Body of pancreas (tissue), 4 donors: ENCODE results near the gene MUC15. TPM values are rescaled to one million over a fixed set of nuclear protein-coding genes. Genes with fewer than 3 reads are reported as not detected.

Source experiments
- ATAC-seq: fragments of 150-250 bp; one replicate; pipeline ENCODE4 v1.9.1; 2016
- DNase-seq, 4 donors: peaks; one replicate each; pipeline ENCODE4 v3.0.0-alpha.2; 2019
- H3K27ac ChIP-seq, 4 donors: fragments of 200-600 bp; sonication (generic); 1 replicate in 3 of 4; 2 replicates in 1 of 4; pipeline versions ENCODE4 v1.5.1 to v1.6.1; 2016 to 2019; ENCODE audit warnings: mild to moderate bottlenecking in 1 of 4, mixed read lengths in 1 of 4, moderate library complexity in 1 of 4
- H3K27me3 ChIP-seq, 2 donors: fragments of 200-600 bp; sonication (generic); one replicate each; pipeline ENCODE4 v1.6.0; 2016; ENCODE audit warnings: mild to moderate bottlenecking in 1 of 2
- H3K36me3 ChIP-seq, 2 donors: fragments of 200-600 bp; sonication (generic); replicated peaks in 1 of 2; 2 replicates each; pipeline ENCODE4 v1.5.1; 2016; ENCODE audit warnings: low read depth in 2 of 2; ENCODE audit not compliant: insufficient read depth in 1 of 2
- H3K4me1 ChIP-seq: fragments of 200-600 bp; sonication (generic); one replicate; pipeline ENCODE4 v1.6.0; 2016
- H3K4me3 ChIP-seq, 2 donors: fragments of 200-600 bp; sonication (generic); 1 replicate in 1 of 2; 2 replicates in 1 of 2; pipeline ENCODE4 v1.5.1; 2016 to 2019
- H3K9me3 ChIP-seq, 3 donors: fragments of 200-600 bp; sonication (generic); 1 replicate in 2 of 3; 2 replicates in 1 of 3; pipeline ENCODE4 v1.5.1; 2016
- POLR2A ChIP-seq, 3 donors: fragments of 450-650 bp; IDR thresholded peaks; one replicate each; pipeline ENCODE4 v1.6.1; 2016; ENCODE audit warnings: antibody characterized with exemption in 3 of 3, mild to moderate bottlenecking in 2 of 3
- WGBS, 2 donors: methylation state at CpG; one replicate each; pipeline ENCODE4 v1.1.5; 2017; 5-methylcytosine and 5-hydroxymethylcytosine counted together
- intact Hi-C: fragments of 100-400 bp; cut with DNase I; formaldehyde crosslinking; loops from one replicate; pipeline ENCODE4 v1.15.1; 2023
- total RNA-seq, 2 donors: library from RNA; depleted of rRNA; stranded (reverse); fragments of >200 nt; gene quantifications; one replicate each; pipeline ENCODE4 v1.1.0, GENCODE V29; 2016
- TF ChIP-seq, protein P1 (sequence below), 7 experiments: fragments of 450-650 bp in 4 of 7; fragments of 200-600 bp in 3 of 7; sonication (generic) in 3 of 7; IDR thresholded peaks; one replicate each; pipeline ENCODE4 v1.5.1; 2016 to 2019; ENCODE audit warnings: antibody characterized with exemption in 7 of 7

Gene MUC15
- total RNA-seq, 2 donors from 2014 or later, result 8.0 to 9.2 TPM

DNA sequence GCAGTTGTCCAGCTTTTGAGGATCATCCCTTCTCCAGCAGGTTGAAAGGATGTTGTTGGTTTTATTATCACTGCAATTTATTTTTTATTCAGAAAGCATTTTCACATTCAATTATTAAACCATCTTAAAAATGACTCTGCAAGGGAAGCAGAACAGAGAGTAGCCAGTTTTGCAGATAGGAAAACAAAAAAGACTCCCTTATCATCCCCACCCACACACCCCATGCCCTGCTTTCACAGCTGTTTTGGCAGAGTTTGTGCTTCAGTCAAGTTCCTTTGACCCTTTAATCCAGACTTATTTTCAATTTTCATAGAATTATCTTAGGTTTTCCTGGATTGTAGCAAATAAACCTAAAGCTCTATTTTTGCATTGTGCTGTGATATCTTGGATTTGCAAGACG is 44.4 kb downstream of the MUC15 start:
- DNase-seq (no peak), ATAC-seq (no peak)
- TF ChIP-seq, protein P1, sequence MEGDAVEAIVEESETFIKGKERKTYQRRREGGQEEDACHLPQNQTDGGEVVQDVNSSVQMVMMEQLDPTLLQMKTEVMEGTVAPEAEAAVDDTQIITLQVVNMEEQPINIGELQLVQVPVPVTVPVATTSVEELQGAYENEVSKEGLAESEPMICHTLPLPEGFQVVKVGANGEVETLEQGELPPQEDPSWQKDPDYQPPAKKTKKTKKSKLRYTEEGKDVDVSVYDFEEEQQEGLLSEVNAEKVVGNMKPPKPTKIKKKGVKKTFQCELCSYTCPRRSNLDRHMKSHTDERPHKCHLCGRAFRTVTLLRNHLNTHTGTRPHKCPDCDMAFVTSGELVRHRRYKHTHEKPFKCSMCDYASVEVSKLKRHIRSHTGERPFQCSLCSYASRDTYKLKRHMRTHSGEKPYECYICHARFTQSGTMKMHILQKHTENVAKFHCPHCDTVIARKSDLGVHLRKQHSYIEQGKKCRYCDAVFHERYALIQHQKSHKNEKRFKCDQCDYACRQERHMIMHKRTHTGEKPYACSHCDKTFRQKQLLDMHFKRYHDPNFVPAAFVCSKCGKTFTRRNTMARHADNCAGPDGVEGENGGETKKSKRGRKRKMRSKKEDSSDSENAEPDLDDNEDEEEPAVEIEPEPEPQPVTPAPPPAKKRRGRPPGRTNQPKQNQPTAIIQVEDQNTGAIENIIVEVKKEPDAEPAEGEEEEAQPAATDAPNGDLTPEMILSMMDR (IDR thresholded peaks at IDR 0.05), result no peak
- no peak for TF ChIP-seq POLR2A (IDR thresholded peaks at IDR 0.05)
- intact Hi-C loops, result no loop called here
- no peaks in the 10 kb centered on the region for H3K9me3 ChIP-seq
- H3K4me1 ChIP-seq, result no peaks in the 10 kb centered on the region
- WGBS, 2 donors, result 38 to 40% methylated on average over 1 of the region's 1 CpG
- H3K4me3 ChIP-seq, result no peak overlapping the region
- H3K36me3 ChIP-seq, result no peaks in the 10 kb centered on the region
- H3K27ac ChIP-seq, result no peak overlapping the region
- no peaks in the 10 kb centered on the region for H3K27me3 ChIP-seq

DNA sequence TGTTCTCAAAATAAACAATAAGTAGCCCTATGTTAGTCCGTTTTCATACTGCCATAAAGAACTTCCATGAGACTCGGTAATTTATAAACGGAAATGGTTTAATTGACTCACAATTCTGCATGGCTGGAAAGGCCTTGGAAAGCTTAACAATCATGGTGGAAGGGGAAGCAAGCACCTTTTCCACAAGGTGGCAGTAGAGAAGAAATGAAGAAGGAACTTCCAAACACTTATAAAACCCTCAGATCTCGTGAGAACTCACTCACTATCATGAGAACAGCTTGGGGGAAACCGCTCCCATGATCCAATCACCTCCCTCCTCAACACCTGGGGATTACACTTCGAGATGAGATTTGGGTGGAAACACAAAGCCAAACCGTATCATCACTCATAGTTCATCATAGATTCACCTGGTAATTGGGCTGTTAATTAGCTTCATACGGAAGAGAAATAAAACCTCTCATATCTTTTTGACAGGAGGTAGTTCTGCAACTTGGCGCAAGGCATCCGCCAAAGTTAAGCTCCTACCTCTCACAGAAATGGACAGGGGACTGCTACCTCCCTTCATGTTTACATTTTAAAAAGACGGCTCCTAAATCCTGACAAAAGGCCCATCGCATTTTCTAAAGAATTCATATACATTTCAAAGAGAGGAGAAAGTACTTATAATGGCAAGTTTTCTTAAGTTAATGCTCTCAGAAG is 49.0 kb downstream of the MUC15 start:
- Histone ChIP-seq H3K4me1 (no peaks in the 10 kb centered on the region), H3K4me3 (no peak overlapping the region), H3K27me3 (no peaks in the 10 kb centered on the region), H3K36me3 (no peaks in the 10 kb centered on the region), H3K27ac (no peak overlapping the region), H3K9me3 (no peaks in the 10 kb centered on the region)
- ATAC-seq, result no peak
- TF ChIP-seq, protein P1 (IDR thresholded peaks at IDR 0.05), result peak in 1 of 7 experiments; percentile 6
- TF ChIP-seq POLR2A (IDR thresholded peaks at IDR 0.05), result no peak
- no peak for DNase-seq
- WGBS, 2 donors, result 60 to 63% methylated on average over 12 of the region's 12 CpGs
- intact Hi-C loops, result no loop called here

GRCh38 chr11:26519469-26519868 is 52.6 kb downstream of the MUC15 start:
- no peaks in the 10 kb centered on the region for H3K4me1 ChIP-seq
- H3K9me3 ChIP-seq, result no peaks in the 10 kb centered on the region
- TF ChIP-seq, protein P1 (IDR thresholded peaks at IDR 0.05), result no peak
- no peak for TF ChIP-seq POLR2A (IDR thresholded peaks at IDR 0.05)
- no peak overlapping the region for H3K27ac ChIP-seq
- no peak overlapping the region for H3K4me3 ChIP-seq
- H3K27me3 ChIP-seq, result no peaks in the 10 kb centered on the region
- DNase-seq, result no peak
- intact Hi-C loops, result no loop called here
- ATAC-seq, result no peak
- H3K36me3 ChIP-seq, result no peaks in the 10 kb centered on the region
- WGBS, 2 donors, result 42 to 62% methylated on average over 2 of the region's 2 CpGs

- no peak for DNase-seq
- H3K4me3 ChIP-seq, result no peak overlapping the region
- no peaks in the 10 kb centered on the region for H3K36me3 ChIP-seq
- WGBS, 2 donors, result 53 to 57% methylated on average over 2 of the region's 2 CpGs
- no peak for TF ChIP-seq POLR2A (IDR thresholded peaks at IDR 0.05)
- TF ChIP-seq, protein P1 (IDR thresholded peaks at IDR 0.05), result no peak
- no peak for ATAC-seq
- intact Hi-C loops, result no loop called here
- no peaks in the 10 kb centered on the region for H3K27me3 ChIP-seq
- no peak overlapping the region for H3K27ac ChIP-seq
- H3K4me1 ChIP-seq, result no peaks in the 10 kb centered on the region
- no peaks in the 10 kb centered on the region for H3K9me3 ChIP-seq
These were observed 59.9 kb downstream of the MUC15 start for GRCh38 chr11:26512196-26512595.

DNA sequence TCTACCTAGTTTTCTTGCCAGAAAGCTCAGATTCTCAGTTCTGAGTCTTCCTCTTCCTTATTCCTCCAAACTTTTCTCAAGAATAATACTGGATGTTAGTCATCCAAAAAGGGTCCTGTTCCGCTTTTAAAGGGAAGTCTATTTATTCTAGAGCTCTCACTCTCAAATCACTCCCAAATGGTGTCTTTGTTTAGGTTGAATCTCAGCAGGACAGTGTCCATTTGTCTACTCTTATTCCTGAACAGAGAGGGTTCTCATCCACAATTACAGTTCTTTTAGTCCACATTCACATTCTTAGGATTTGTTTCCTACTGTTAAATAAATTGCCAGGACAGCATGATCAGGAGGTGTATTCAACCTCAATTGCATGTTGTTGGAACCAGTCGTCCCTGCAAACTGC is 61.3 kb downstream of the MUC15 start:
- WGBS, 2 donors, result 52 to 66% methylated on average over 2 of the region's 2 CpGs
- intact Hi-C loops, result no loop called here
- Histone ChIP-seq H3K27me3 (no peaks in the 10 kb centered on the region), H3K27ac (no peak overlapping the region), H3K4me3 (no peak overlapping the region), H3K4me1 (no peaks in the 10 kb centered on the region), H3K9me3 (no peaks in the 10 kb centered on the region), H3K36me3 (no peaks in the 10 kb centered on the region)
- TF ChIP-seq, protein P1 (IDR thresholded peaks at IDR 0.05), result no peak
- TF ChIP-seq POLR2A (IDR thresholded peaks at IDR 0.05), result no peak
- ATAC-seq (no peak), DNase-seq (no peak)
